H9 (cell line): Measurements from ENCODE around the gene SORBS1. TPM values are rescaled to one million over a fixed set of nuclear protein-coding genes. Genes with fewer than 3 reads are reported as not detected.

Experiments used
- DNase-seq: peaks from one replicate; pipeline ENCODE4 v3.0.0-alpha.2; 2017
- H2AFZ ChIP-seq: one replicate; pipeline ENCODE4 v1.6.1; 2013; ENCODE audit warnings: mild to moderate bottlenecking, low read length, control low read depth, moderate library complexity
- H2AK5ac ChIP-seq: 2 replicates; pipeline ENCODE4 v1.6.1; 2013; ENCODE audit warnings: low read length, control low read depth, mixed read lengths; ENCODE audit not compliant: insufficient read length
- H2BK120ac ChIP-seq: one replicate; pipeline ENCODE4 v1.6.1; 2013; ENCODE audit warnings: low read depth, mild to moderate bottlenecking, low read length, control low read depth, inconsistent platforms; ENCODE audit not compliant: poor library complexity, severe bottlenecking
- H2BK12ac ChIP-seq: 2 replicates; pipeline ENCODE4 v1.6.1; 2013; ENCODE audit warnings: low read length, control low read depth, mixed read lengths, low read depth; ENCODE audit not compliant: insufficient read length
- H2BK15ac ChIP-seq: 2 replicates; pipeline ENCODE4 v1.6.1; 2013; ENCODE audit warnings: low read depth, low read length, control low read depth
- H2BK20ac ChIP-seq: one replicate; pipeline ENCODE4 v1.6.1; 2013; ENCODE audit warnings: low read depth, mild to moderate bottlenecking, low read length, control low read depth, inconsistent platforms; ENCODE audit not compliant: poor library complexity, severe bottlenecking
- H2BK5ac ChIP-seq: 2 replicates; pipeline ENCODE4 v1.6.1; 2013; ENCODE audit warnings: low read length, control low read depth, mixed read lengths; ENCODE audit not compliant: insufficient read length
- H3K14ac ChIP-seq: 2 replicates; pipeline ENCODE4 v1.6.1; 2013; ENCODE audit warnings: low read length, control low read depth; ENCODE audit not compliant: insufficient read depth
- H3K18ac ChIP-seq: 2 replicates; pipeline ENCODE4 v1.6.1; 2013; ENCODE audit warnings: low read depth, mild to moderate bottlenecking, mixed read lengths, low read length, control low read depth; ENCODE audit not compliant: insufficient read length
- H3K23ac ChIP-seq: 2 replicates; pipeline ENCODE4 v1.6.1; 2013; ENCODE audit warnings: low read length, control low read depth, mixed read lengths, low read depth; ENCODE audit not compliant: insufficient read length
- H3K23me2 ChIP-seq: 2 replicates; pipeline ENCODE4 v1.6.1; 2013; ENCODE audit warnings: low read depth, mild to moderate bottlenecking, mixed read lengths, low read length, control low read depth; ENCODE audit not compliant: insufficient read length, poor library complexity, severe bottlenecking
- H3K27ac ChIP-seq: 2 replicates; pipeline ENCODE4 v1.5.1; 2013; ENCODE audit warnings: low read length, control low read depth, mixed read lengths, low read depth; ENCODE audit not compliant: insufficient read length
- H3K27me3 ChIP-seq: 2 replicates; pipeline ENCODE4 v1.6.1; 2013; ENCODE audit warnings: low read length, control low read depth, inconsistent platforms; ENCODE audit not compliant: insufficient read depth
- H3K4ac ChIP-seq: 2 replicates; pipeline ENCODE4 v1.6.1; 2013; ENCODE audit warnings: low read depth, mild to moderate bottlenecking, control low read depth, inconsistent platforms, low read length, moderate library complexity
- H3K4me1 ChIP-seq: 2 replicates; pipeline ENCODE4 v1.6.1; 2013; ENCODE audit warnings: low read length, control low read depth, inconsistent platforms; ENCODE audit not compliant: insufficient read depth
- H3K4me2 ChIP-seq: 2 replicates; pipeline ENCODE4 v1.6.1; 2013; ENCODE audit warnings: low read length, control low read depth, mixed read lengths; ENCODE audit not compliant: insufficient read length, insufficient read depth
- H3K56ac ChIP-seq: 2 replicates; pipeline ENCODE4 v1.6.1; 2013; ENCODE audit warnings: low read depth, mild to moderate bottlenecking, mixed read lengths, low read length, control low read depth; ENCODE audit not compliant: insufficient read length
- H3K79me1 ChIP-seq: 2 replicates; pipeline ENCODE4 v1.6.1; 2013; ENCODE audit warnings: low read depth, mild to moderate bottlenecking, moderate library complexity, low read length, control low read depth, inconsistent platforms; ENCODE audit not compliant: insufficient read depth, poor library complexity, severe bottlenecking
- H3K79me2 ChIP-seq: 2 replicates; pipeline ENCODE4 v1.6.1; 2013; ENCODE audit warnings: low read length, control low read depth, inconsistent platforms; ENCODE audit not compliant: insufficient read depth
- H3K9ac ChIP-seq: 2 replicates; pipeline ENCODE4 v1.6.1; 2013; ENCODE audit warnings: low read length, control low read depth, mixed read lengths; ENCODE audit not compliant: insufficient read length; ENCODE audit errors: extremely low read depth
- H3K9me3 ChIP-seq: one replicate; pipeline ENCODE4 v1.6.1; 2013; ENCODE audit warnings: low read depth, low read length, inconsistent platforms; ENCODE audit not compliant: control insufficient read depth
- H3T11ph ChIP-seq: one replicate; pipeline ENCODE4 v1.6.1; 2013; ENCODE audit warnings: mild to moderate bottlenecking, low read length, control low read depth, inconsistent platforms
- H4K20me1 ChIP-seq: one replicate; pipeline ENCODE4 v1.6.1; 2013; ENCODE audit not compliant: control insufficient read depth, insufficient read length, insufficient read depth
- H4K5ac ChIP-seq: 2 replicates; pipeline ENCODE4 v1.6.1; 2013; ENCODE audit warnings: low read depth, mild to moderate bottlenecking, mixed read lengths, low read length, control low read depth; ENCODE audit not compliant: insufficient read length
- H4K8ac ChIP-seq: replicated peaks from 2 replicates; pipeline ENCODE4 v1.6.1; 2013; ENCODE audit warnings: low read length, control low read depth, mixed read lengths, low read depth; ENCODE audit not compliant: insufficient read length
- H4K91ac ChIP-seq: 2 replicates; pipeline ENCODE4 v1.6.1; 2013; ENCODE audit warnings: low read depth, mild to moderate bottlenecking, moderate library complexity, mixed read lengths, low read length, control low read depth; ENCODE audit not compliant: insufficient read length
- H3K27ac Mint-ChIP-seq, 3 experiments: 2 replicates in 2 of 3; 3 replicates in 1 of 3; pipeline ENCODE4 v1.8.0; 2020 to 2021; ENCODE audit warnings: mixed read lengths in 3 of 3, mild to moderate bottlenecking in 1 of 3, moderate library complexity in 1 of 3
- H3K27me3 Mint-ChIP-seq: 2 replicates; pipeline ENCODE4 v1.8.0; 2021; ENCODE audit warnings: low read depth, mild to moderate bottlenecking, moderate library complexity, mixed read lengths
- H3K36me3 Mint-ChIP-seq, 3 experiments: 2 replicates in 2 of 3; 3 replicates in 1 of 3; pipeline ENCODE4 v1.8.0; 2020 to 2021; ENCODE audit warnings: low read depth in 3 of 3, mixed read lengths in 3 of 3; ENCODE audit not compliant: insufficient read depth in 1 of 3
- H3K4me1 Mint-ChIP-seq, 2 experiments: 2 replicates each; pipeline ENCODE4 v1.8.0; 2020; ENCODE audit warnings: mixed read lengths in 2 of 2
- H3K4me3 Mint-ChIP-seq, 2 experiments: 2 replicates in 1 of 2; 3 replicates in 1 of 2; pipeline ENCODE4 v1.8.0; 2020 to 2021; ENCODE audit warnings: mild to moderate bottlenecking in 2 of 2, mixed read lengths in 2 of 2, moderate library complexity in 1 of 2
- H3K9me3 Mint-ChIP-seq, 2 experiments: 2 replicates in 1 of 2; 3 replicates in 1 of 2; pipeline ENCODE4 v1.8.0; 2020; ENCODE audit warnings: mild to moderate bottlenecking in 2 of 2, mixed read lengths in 2 of 2, moderate library complexity in 1 of 2
- WGBS: extraction: QIAGEN DNeasy Blood & Tissue Kit; methylation state at CpG from one replicate; pipeline ENCODE4 v1.1.7; 2013; ENCODE audit warnings: missing lambda C conversion rate, low lambda C conversion rate, mixed read lengths; ENCODE audit not compliant: insufficient read length; ENCODE audit errors: extremely low coverage; 5-methylcytosine and 5-hydroxymethylcytosine counted together
- total RNA-seq: library from RNA; stranded (reverse); gene quantifications from 2 replicates; pipeline ENCODE4 v1.2.1, GENCODE V29; 2021
- TF ChIP-seq, protein P1 (sequence below): fragments of 200-600 bp; sonication (generic); conservative IDR thresholded peaks from 3 replicates; pipeline ENCODE4 v1.8.0; 2021; ENCODE audit warnings: antibody characterized with exemption, mild to moderate bottlenecking

Gene SORBS1
- total RNA-seq, 1 experiment from 2014 or later: 24.3 TPM

DNA sequence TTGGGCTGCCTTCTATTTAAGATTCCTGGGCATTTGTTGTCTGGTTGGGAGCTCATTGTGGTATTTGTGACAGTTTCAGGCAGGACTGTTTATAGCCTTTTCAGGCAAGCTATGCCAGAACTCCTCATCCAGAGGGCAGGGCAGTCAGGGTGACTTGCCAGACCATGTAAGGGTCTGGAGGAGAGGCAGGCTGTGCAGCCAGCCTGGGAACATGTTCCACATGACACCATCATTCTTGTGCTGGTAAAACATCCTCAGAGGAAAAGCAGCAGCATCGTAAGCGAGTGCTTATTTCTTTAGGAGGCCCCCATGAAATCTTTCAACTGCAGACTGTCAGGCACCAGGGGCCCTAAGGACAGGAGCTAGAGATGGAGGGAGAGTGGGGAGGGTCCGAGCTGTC, 44.0 kb upstream of the SORBS1 start:
- no peak overlapping the region for H3K4me3 Mint-ChIP-seq
- no peak overlapping the region for H4K8ac ChIP-seq
- H2BK12ac ChIP-seq: no peak overlapping the region
- no peaks in the 10 kb centered on the region for H3K27me3 ChIP-seq
- no CpG with 5 or more reads among the region's 3 CpGs for WGBS
- H3K4me1 ChIP-seq: peaks cover 2% of the 10 kb centered on the region; the same call in 1 of the 2 replicates
- peaks cover 13 to 20% of the 10 kb centered on the region in 2 experiments for H3K4me1 Mint-ChIP-seq
- no peak overlapping the region for H2BK120ac ChIP-seq
- peaks cover 16 to 54% (median 36%) of the 10 kb centered on the region in 3 experiments; a peak in 6 of 7 replicates for H3K36me3 Mint-ChIP-seq
- no peak overlapping the region for H3K18ac ChIP-seq
- H3K4me2 ChIP-seq: no peak overlapping the region
- no peaks in the 10 kb centered on the region for H3K9me3 Mint-ChIP-seq
- no peak overlapping the region for H2AK5ac ChIP-seq
- H3K4ac ChIP-seq: no peak overlapping the region
- H2BK20ac ChIP-seq: no peak overlapping the region
- no peaks in the 10 kb centered on the region for H4K20me1 ChIP-seq
- H2BK15ac ChIP-seq: no peak overlapping the region
- no peak overlapping the region for H2AFZ ChIP-seq
- no peak overlapping the region for H3K14ac ChIP-seq
- no peaks in the 10 kb centered on the region for H3K27me3 Mint-ChIP-seq
- H3K79me2 ChIP-seq: no peaks in the 10 kb centered on the region
- H3K79me1 ChIP-seq: no peaks in the 10 kb centered on the region
- H3K27ac ChIP-seq: no peak overlapping the region
- no peak overlapping the region for H3K9ac ChIP-seq
- H3K9me3 ChIP-seq: no peaks in the 10 kb centered on the region
- TF ChIP-seq, protein P1, sequence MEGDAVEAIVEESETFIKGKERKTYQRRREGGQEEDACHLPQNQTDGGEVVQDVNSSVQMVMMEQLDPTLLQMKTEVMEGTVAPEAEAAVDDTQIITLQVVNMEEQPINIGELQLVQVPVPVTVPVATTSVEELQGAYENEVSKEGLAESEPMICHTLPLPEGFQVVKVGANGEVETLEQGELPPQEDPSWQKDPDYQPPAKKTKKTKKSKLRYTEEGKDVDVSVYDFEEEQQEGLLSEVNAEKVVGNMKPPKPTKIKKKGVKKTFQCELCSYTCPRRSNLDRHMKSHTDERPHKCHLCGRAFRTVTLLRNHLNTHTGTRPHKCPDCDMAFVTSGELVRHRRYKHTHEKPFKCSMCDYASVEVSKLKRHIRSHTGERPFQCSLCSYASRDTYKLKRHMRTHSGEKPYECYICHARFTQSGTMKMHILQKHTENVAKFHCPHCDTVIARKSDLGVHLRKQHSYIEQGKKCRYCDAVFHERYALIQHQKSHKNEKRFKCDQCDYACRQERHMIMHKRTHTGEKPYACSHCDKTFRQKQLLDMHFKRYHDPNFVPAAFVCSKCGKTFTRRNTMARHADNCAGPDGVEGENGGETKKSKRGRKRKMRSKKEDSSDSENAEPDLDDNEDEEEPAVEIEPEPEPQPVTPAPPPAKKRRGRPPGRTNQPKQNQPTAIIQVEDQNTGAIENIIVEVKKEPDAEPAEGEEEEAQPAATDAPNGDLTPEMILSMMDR: no peak
- peak overlapping the region in 2 of 3 experiments; percentile 55 to 57; a peak in 3 of 7 replicates for H3K27ac Mint-ChIP-seq
- H2BK5ac ChIP-seq: no peak overlapping the region
- H4K5ac ChIP-seq: no peak overlapping the region
- no peak overlapping the region for H4K91ac ChIP-seq
- no peaks in the 10 kb centered on the region for H3K23me2 ChIP-seq
- no peak for DNase-seq
- no peak overlapping the region for H3K56ac ChIP-seq
- H3T11ph ChIP-seq: no peak overlapping the region
- no peak overlapping the region for H3K23ac ChIP-seq
